SW480 (cell line): Measurements from ENCODE around the gene SUCLG2.

Source experiments
- DNase-seq: peaks from one replicate; pipeline ENCODE4 v3.0.0-alpha.2; 2016; ENCODE audit warnings: low spot score

SUCLG2 gene

DNA sequence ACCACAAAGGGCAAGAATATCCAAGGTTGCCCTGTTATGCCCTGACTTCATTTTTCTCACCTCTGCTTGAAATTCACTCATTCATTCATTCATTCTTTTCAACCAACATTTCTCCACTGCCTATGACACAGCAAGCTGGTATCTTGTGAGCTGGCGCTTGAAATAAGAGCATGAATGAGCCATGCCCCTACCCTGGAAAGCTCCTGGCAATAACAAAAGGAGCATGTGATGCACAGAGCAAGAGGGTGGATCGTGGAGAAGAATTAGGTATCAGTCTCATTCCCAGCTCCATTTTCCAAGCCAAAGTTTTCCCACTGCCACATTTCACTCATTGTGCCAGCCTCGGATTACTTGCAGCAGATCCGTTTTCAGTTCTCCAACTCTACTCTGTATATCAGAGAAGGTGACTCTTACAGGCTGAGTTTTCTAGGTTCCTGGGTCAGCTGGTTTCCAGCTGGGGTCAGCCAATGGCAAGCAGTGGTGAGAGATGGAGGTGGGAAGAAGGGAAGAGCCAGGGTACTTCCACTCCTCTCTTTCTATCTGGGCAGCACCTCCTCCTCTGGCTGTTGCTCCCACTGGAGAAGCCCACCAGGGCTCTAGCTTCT is 144.8 kb downstream of the SUCLG2 start:
- DNase-seq, result no peak

DNA sequence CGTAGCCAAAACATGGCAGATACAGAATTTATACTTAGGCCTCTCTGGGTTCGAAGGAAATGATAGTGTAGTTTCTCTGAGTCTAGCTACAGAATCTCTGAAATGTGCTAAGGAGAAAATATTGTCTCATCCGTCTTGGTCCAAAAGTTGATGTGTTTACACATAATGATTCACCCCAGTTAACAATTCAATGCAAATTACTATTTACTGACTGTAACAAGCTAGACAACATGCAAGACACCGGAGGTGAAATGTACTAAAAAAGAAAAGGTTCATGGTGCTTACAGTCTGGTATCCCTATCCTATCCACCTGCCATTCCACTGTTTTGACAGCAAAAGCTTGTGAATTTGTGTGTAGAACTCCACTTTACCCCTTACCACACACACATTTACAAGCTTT is 146.8 kb downstream of the SUCLG2 start:
- DNase-seq, result no peak

GRCh38 chr3:67500709-67501108 is 153.7 kb downstream of the SUCLG2 start:
- DNase-seq, result no peak

DNA sequence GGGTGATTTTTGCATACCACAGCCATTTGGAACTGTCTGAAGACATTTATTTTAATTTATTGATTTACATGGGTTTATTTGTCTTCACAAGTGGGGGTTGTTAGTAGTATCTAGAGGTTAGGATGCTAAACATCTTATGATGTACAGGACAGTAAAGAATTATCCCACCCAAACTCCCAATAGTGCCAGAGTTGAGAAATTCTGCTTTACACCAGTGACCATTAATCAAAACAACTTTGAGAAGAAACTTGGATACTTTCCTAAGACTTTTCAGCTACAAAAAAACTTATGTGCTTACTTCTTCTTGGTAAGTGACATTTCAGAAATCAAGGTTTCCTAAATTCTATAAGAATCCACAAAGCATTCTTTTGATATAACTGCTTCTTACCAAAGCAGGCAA is 156.7 kb downstream of the SUCLG2 start:
- DNase-seq, result no peak

- no peak for DNase-seq
Measured at GRCh38 chr3:67495751-67496150, 158.7 kb downstream of the SUCLG2 start.

- no peak for DNase-seq
Measured at GRCh38 chr3:67493808-67494207, 160.6 kb downstream of the SUCLG2 start.

GRCh38 chr3:67490658-67491057 is 163.8 kb downstream of the SUCLG2 start:
- no peak for DNase-seq

DNA sequence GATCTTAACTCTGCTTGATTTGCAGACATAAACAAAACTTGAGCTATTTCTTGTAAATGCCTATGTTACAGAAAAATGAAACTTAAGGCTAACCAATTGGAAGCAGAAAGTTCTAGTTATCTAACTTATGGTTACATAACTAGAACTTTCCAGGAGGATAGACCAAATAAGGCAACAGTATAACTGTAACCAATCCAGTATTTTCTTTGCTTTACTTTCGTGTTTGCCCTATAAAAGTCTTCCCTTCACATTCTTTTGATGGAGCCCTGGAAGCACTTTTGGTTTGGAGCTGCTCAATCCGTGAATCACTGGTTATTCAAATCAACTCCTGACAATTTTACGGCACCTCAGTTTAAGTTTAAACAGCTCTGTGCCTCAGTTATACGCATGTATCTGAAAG is 164.6 kb downstream of the SUCLG2 start:
- no peak for DNase-seq

GRCh38 chr3:67487564-67488114 is 166.8 kb downstream of the SUCLG2 start:
- no peak for DNase-seq

- DNase-seq, result no peak
Measured at GRCh38 chr3:67486883-67487282, 167.5 kb downstream of the SUCLG2 start.

DNA sequence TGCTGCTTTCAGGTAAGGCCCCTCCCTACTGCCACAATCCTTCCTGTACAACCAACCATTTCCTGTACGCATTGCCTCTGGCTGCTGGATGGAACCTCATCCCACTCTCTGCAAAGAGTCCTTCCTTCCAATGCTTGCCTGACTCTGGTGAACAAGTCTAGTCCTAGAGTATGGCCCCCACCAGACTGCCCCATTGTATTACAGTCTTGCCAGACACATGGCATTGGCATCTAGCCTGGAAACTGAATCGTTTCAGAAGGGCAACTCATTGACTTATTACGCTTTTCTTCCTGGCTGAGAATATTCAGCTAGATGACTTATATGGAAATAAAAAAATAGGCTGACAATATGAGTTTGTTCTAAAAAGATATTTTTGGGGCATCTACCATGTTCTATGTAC is 170.3 kb downstream of the SUCLG2 start:
- no peak for DNase-seq

DNA sequence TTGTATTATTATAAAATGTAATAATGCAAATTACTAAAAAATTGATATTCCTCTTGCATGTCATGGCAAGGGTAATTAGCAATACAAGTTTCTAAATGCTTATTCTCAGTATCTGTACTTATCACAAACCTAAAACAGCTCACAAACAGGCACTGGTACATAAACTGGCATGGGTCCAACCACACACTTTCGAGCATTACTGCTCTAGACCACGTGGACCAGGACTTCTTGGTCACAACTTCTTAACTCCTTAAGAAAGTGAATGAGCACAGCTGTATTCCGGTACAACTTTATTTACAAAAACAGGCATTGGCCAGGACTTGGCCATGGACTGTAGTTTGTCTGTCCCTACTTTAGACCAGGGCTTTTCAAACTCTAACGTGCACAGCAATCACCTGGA is 173.3 kb downstream of the SUCLG2 start:
- DNase-seq, result no peak

DNA sequence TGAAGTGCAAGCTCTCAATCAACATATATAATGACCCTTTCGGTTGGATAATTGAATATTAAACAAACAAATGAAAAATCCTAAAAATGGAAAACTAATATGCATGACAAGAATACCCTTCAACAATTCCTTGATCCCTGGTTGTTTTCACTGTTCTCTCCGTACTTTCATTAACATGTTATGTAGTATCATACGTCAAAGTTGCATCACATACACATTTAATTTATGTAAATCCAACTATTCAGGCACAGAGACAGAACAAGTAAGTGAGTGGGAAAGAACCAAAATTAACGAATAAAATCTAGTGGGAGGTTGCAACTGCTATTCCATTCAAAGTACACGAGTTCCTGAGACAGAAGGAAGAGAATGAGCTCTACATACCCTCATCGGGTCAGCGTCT is 176.0 kb downstream of the SUCLG2 start:
- DNase-seq, result no peak

DNA sequence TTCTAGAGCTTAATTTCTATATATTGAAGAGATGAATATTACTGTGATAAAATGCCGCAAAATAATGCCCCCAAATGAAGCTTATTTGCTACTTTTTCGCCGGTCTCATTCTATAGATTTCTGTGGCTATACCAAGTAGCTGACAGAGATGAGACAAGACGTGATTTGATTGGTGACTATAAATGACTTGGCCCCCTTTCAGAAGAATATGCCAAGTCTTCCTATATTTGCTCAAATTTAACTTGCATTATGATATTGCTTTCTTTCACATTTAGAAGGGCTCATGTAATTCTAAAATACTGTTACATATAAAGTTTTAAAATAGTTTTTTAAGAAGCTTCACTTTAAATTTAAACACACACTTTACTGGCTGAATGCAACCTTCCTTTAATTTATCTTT is 180.1 kb downstream of the SUCLG2 start:
- DNase-seq, result no peak

- DNase-seq, result no peak
Measured at GRCh38 chr3:67472674-67473201, 181.7 kb downstream of the SUCLG2 start.

GRCh38 chr3:67470207-67470606 is 184.2 kb downstream of the SUCLG2 start:
- no peak for DNase-seq

DNA sequence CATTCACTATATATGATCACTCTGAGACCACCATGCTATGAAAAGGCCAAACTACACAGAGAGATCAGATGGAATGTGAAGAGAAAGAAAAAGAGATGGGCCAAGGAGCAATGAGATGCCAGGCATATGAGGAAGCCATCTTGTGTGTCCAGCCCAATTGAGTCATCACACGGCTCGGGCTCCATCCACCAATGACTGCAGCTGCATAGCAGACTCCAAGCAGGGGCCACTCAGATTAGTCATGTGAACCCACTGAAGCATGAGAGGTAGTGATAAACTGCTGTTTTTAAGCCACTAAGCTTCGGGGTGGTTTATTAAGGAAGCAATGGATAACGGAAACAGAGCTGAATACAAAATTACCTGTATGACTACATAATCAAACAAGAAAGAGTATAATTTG is 185.9 kb downstream of the SUCLG2 start:
- no peak for DNase-seq

DNA sequence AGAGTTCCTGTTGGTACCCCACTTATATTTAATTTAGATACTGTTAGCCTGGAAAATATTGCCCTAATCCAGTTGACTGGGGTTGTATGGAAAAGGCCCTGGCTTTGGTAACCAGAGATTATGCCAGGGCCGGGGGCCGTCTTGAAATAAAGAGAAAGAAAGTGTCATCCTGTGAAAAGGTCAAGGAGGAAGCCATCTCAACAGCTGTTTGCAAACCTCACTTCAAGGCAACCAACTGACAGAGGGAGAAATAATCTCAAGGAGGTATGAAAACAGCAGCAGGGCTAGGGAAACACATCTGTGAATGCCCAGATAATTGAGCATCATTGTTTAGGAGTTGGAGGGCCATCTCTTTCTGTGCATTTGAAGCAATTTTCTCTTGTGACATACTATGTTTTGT is 190.8 kb downstream of the SUCLG2 start:
- no peak for DNase-seq

- DNase-seq, result no peak
Measured at GRCh38 chr3:67462187-67462586, 192.2 kb downstream of the SUCLG2 start.

DNA sequence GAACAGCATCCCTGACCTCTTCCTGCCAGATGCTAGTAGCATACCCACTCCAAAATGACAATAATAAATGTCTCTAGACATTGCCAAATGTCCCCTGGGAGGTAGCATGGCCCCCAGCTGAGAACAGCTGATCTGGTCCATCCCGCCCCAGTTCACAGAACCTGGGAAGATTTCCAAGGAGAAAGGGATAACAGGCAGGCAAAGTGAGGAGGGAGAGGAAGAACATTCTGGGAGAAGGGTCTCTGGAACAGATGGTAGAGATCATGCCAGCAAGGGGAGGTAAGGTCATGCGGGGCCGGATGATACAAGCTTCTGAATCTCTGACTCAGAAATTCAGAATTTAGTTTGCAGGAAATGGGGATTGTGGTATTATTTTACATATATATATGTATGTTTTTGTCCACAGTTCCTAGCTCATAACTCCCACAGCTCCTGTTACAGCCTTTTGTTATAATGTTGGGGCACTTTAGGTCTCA is 192.7 kb downstream of the SUCLG2 start:
- DNase-seq, result no peak

DNA sequence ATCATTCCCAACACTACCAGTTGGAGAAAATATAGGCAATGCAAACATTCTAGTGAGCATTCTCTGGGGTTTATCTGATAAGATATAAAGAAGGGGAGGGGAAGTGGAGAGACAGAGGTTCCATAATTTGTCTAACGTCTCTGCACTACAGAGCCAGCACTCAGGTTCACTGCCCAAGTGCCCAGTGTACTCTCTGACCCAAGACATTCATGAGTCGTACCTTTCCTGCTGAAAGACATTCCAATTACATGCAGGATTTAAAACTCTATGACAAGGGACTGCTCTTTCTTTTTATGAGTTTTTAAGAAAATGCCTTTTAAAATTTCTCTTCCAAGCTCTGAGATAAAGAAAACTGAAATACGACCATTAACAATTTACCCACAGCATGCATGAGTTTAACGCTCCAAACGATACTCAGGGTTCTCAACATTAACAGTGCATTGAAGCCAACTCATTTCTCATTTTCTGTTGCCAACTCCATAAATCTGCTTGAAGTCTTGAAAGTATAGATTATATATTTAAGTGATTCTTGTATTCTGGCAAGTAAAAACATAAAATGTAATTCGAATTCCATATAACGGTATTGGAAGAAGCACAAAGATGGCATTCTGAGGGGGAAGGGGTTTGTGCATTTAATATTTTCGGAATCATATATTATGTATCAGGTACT is 193.4 kb downstream of the SUCLG2 start:
- DNase-seq, result no peak

DNA sequence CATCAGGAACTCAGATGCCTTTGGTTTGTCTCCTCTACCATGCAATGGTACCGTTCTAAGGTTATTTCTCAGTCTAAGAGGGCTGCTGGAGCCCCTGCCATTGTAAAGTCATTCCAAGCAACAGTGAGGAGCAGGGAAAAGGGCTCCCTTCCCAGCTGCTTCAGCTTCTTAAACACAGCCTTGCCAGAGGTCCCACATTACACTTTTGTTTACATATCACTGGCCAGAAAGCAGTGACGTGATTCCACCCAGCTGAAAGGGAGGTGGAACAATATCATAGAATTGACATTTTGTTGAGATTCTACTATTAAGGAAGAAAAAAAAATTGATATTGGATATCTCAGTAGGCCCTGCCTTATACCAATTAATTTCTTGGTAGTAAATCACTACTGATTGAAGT is 194.6 kb downstream of the SUCLG2 start:
- no peak for DNase-seq

GRCh38 chr3:67458896-67459530 is 195.4 kb downstream of the SUCLG2 start:
- no peak for DNase-seq
